Mammary epithelial cell (primary cell): Measurements from ENCODE around the gene PTPN13.

Experiments used
- EZH2 ChIP-seq: IDR thresholded peaks from 2 replicates; pipeline ENCODE4 v1.6.1; 2012; ENCODE audit warnings: low read length, inconsistent platforms, borderline replicate concordance
- TF ChIP-seq, protein P1 (sequence below), 2 donors: IDR thresholded peaks in 1 of 2; conservative IDR thresholded peaks in 1 of 2; 2 replicates each; pipeline ENCODE4 v1.5.1; 2011 to 2012; ENCODE audit warnings: inconsistent platforms in 2 of 2, low read length in 2 of 2, mild to moderate bottlenecking in 2 of 2, control low read depth in 1 of 2, low read depth in 1 of 2; ENCODE audit not compliant: insufficient read depth in 1 of 2; ENCODE audit errors: extremely low read depth in 1 of 2

DNA sequence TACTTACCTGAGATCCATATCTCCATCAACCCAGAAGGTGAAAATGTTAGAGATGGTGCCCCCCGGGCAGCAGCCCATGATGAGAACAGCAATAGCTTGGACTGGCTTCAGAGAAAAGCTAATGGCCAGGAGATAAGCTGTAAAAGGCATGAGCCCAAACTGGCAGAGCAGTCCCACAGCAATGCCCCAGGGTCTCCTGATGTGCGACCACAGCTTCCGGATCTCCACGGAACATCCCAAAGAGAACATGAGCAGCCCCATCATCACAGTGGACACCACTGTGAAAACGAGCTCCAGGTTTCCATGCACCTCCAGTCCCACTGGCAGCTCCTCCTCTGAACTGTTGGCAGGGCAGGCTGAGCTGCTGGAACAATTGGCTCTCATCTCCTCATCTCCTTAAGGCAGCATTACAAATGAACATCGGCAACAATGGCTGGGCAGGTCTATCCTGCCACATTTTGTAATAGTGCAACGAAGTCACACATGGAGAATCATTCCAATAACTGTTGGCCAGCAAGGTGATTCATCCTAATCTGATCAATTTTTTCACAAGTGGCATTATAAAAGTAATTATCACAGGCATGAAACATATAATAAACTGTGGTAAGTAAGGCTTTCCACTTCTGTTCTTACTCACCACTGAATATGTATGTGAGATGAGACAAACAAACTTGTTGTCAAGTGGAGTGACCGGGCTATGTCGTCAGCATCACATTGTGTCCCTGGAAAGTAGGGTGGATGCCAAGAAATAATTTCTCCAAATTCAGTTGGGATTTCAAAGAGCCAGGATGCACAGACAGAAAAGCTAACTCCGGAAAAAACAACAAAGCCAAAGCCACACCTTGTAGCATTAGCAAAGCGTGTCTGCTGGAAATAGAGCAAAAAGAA, 254.9 kb downstream of the PTPN13 start, which contains the start of gene SLC10A6:
- TF ChIP-seq, protein P1, sequence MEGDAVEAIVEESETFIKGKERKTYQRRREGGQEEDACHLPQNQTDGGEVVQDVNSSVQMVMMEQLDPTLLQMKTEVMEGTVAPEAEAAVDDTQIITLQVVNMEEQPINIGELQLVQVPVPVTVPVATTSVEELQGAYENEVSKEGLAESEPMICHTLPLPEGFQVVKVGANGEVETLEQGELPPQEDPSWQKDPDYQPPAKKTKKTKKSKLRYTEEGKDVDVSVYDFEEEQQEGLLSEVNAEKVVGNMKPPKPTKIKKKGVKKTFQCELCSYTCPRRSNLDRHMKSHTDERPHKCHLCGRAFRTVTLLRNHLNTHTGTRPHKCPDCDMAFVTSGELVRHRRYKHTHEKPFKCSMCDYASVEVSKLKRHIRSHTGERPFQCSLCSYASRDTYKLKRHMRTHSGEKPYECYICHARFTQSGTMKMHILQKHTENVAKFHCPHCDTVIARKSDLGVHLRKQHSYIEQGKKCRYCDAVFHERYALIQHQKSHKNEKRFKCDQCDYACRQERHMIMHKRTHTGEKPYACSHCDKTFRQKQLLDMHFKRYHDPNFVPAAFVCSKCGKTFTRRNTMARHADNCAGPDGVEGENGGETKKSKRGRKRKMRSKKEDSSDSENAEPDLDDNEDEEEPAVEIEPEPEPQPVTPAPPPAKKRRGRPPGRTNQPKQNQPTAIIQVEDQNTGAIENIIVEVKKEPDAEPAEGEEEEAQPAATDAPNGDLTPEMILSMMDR (conservative IDR thresholded peaks at IDR 0.05 in 1 of 2, IDR thresholded peaks at IDR 0.05 in 1 of 2; ENCODE audit: extremely low read depth in 1 of 2, insufficient read depth in 1 of 2, low read depth in 1 of 2, low read length in 2 of 2) = no peak
- no peak for TF ChIP-seq EZH2
